Lung (tissue), 12 donors: Measurements from ENCODE around the gene NINL. TPM values are rescaled to one million over a fixed set of nuclear protein-coding genes. Genes with fewer than 3 reads are reported as not detected.

Source experiments
- ATAC-seq: fragments of 200-7000 bp; cut with Tn5 transposase; one replicate; pipeline ENCODE4 v1.9.1; 2020; ENCODE audit warnings: moderate number of reproducible peaks; ENCODE audit not compliant: insufficient read depth, low FRiP score
- DNase-seq, 3 donors: peaks; one replicate each; pipeline ENCODE4 v3.0.0-alpha.2; 2013 to 2017
- H3K27ac ChIP-seq, 2 donors: one replicate each; pipeline ENCODE4 v1.5.1; 2013; ENCODE audit warnings: mild to moderate bottlenecking in 2 of 2, moderate library complexity in 2 of 2, control low read depth in 1 of 2, inconsistent platforms in 1 of 2, low read depth in 1 of 2, low read length in 1 of 2
- H3K27me3 ChIP-seq, 3 donors: one replicate each; pipeline ENCODE4 v1.5.1; 2013; ENCODE audit warnings: low read length in 2 of 3; ENCODE audit not compliant: control insufficient read depth in 3 of 3, insufficient read depth in 3 of 3
- H3K36me3 ChIP-seq, 4 donors: one replicate each; pipeline ENCODE4 v1.5.1; 2013; ENCODE audit warnings: low read length in 4 of 4, mild to moderate bottlenecking in 1 of 4, moderate library complexity in 1 of 4; ENCODE audit not compliant: control insufficient read depth in 4 of 4, insufficient read depth in 4 of 4
- H3K4me1 ChIP-seq, 5 donors: one replicate each; pipeline ENCODE4 v1.5.1; 2013; ENCODE audit warnings: low read length in 5 of 5, mild to moderate bottlenecking in 2 of 5, moderate library complexity in 1 of 5; ENCODE audit not compliant: control insufficient read depth in 5 of 5, insufficient read depth in 5 of 5
- H3K4me3 ChIP-seq: one replicate; pipeline ENCODE4 v1.5.1; 2013; ENCODE audit warnings: mild to moderate bottlenecking, control low read depth, moderate library complexity
- H3K9ac ChIP-seq, 2 donors: one replicate each; pipeline ENCODE4 v1.5.1; 2013; ENCODE audit warnings: low read length in 2 of 2, control low read depth in 1 of 2; ENCODE audit not compliant: insufficient read depth in 1 of 2
- H3K9me3 ChIP-seq, 4 donors: one replicate each; pipeline ENCODE4 v1.5.1; 2013; ENCODE audit warnings: low read length in 3 of 4, mild to moderate bottlenecking in 1 of 4, moderate library complexity in 1 of 4; ENCODE audit not compliant: control insufficient read depth in 4 of 4, insufficient read depth in 3 of 4
- CTCF ChIP-seq: IDR thresholded peaks from 2 replicates; pipeline ENCODE4 v1.5.1; 2012; ENCODE audit warnings: mild to moderate bottlenecking; ENCODE audit errors: control extremely low read depth, extremely low read depth
- WGBS, 2 donors: extraction: QIAGEN DNeasy Blood & Tissue Kit; methylation state at CpG; one replicate each; pipeline ENCODE4 v1.1.7; 2013; 5-methylcytosine and 5-hydroxymethylcytosine counted together
- polyA plus RNA-seq, 2 donors: library from polyadenylated mRNA; stranded (reverse); fragments of 200-250 nt; gene quantifications; one replicate each; pipeline ENCODE4 v1.2.1, GENCODE V29; 2013
- total RNA-seq, 2 donors: library from RNA; depleted of rRNA in 1 of 2; stranded (reverse); fragments of >200 nt in 1 of 2; gene quantifications; one replicate each; pipeline ENCODE4 v1.2.1, GENCODE V29; 2014 to 2021
- donor health status: control.
- donor health status: control.
- donor health status: Bipolar disorder and iron deficiency.
- donor health status: healthy.
- donor health status: DM: yes; HTN: yes; CAD: no.

Gene NINL
- total and polyA plus RNA-seq, 4 donors: 4.5 to 25.9 (median 12.0) TPM

- ATAC-seq: no peak
- whole genome bisulfite sequencing, 2 donors: 72 to 89% methylated on average over 10 of the region's 10 CpGs
- Histone ChIP-seq H3K4me3 (no peak overlapping the region), H3K9me3 (no peaks in the 10 kb centered on the region), H3K9ac (no peak overlapping the region), H3K27ac (no peak overlapping the region), H3K27me3 (no peaks in the 10 kb centered on the region), H3K36me3 (no peaks in the 10 kb centered on the region), H3K4me1 (peaks cover 0 to 61% (median 34%) of the 10 kb centered on the region in 5 donors)
- peak in 2 of 3 donors; percentile 71 to 86 for DNase-seq
- TF ChIP-seq CTCF: no peak
These were observed 35.4 kb downstream of the NINL start for GRCh38 chr20:25549843-25550477.

- no peak overlapping the region for H3K4me3 ChIP-seq
- peak in 1 of 3 donors; percentile 35 for DNase-seq
These were observed 36.1 kb downstream of the NINL start for GRCh38 chr20:25549172-25549773.

GRCh38 chr20:25548613-25549086, 36.7 kb downstream of the NINL start:
- no peak overlapping the region for H3K9ac ChIP-seq
- WGBS, 2 donors: 81 to 90% methylated on average over 13 to 14 of the region's 14 CpGs
- peaks cover 0 to 2% (median 0%) of the 10 kb centered on the region in 4 donors for H3K36me3 ChIP-seq
- H3K27ac ChIP-seq: no peak overlapping the region
- peaks cover 0 to 58% (median 38%) of the 10 kb centered on the region in 5 donors for H3K4me1 ChIP-seq
- DNase-seq (no peak), ATAC-seq (no peak)
- no peaks in the 10 kb centered on the region for H3K27me3 ChIP-seq
- no peak overlapping the region for H3K4me3 ChIP-seq
- H3K9me3 ChIP-seq: no peaks in the 10 kb centered on the region
- TF ChIP-seq CTCF: no peak

More at GRCh38 chr20:25549172-25549773, 36.1 kb downstream of the NINL start:
- Histone ChIP-seq H3K27me3 (no peaks in the 10 kb centered on the region), H3K36me3 (no peaks in the 10 kb centered on the region), H3K9ac (no peak overlapping the region), H3K9me3 (no peaks in the 10 kb centered on the region), H3K4me1 (peaks cover 0 to 64% (median 41%) of the 10 kb centered on the region in 5 donors), H3K27ac (no peak overlapping the region)
- WGBS, 2 donors: 57 to 79% methylated on average over 14 to 15 of the region's 15 CpGs
- TF ChIP-seq CTCF: no peak
- ATAC-seq: no peak
